Measurements from ENCODE around the gene ACOXL. TPM values are rescaled to one million over a fixed set of nuclear protein-coding genes. Genes with fewer than 3 reads are reported as not detected.

Gene ACOXL
- total RNA-seq, 1 donor from 2014 or later: not detected

GRCh38 chr2:110848071-110848470 is 115.7 kb downstream of the ACOXL start:
- Mint-ChIP-seq H3K36me3 (ENCODE audit: low read depth) (no peaks in the 10 kb centered on the region), H3K4me1 (peaks cover 40% of the 10 kb centered on the region), H3K27me3 (ENCODE audit: low read depth) (no peaks in the 10 kb centered on the region), H3K9me3 (no peaks in the 10 kb centered on the region), H3K27ac (ENCODE audit: unreplicated experiment) (no peak overlapping the region), H3K4me3 (no peak overlapping the region)
- no peak for DNase-seq (ENCODE audit: low read depth, low spot score)
- no peak for TF ChIP-seq CTCF (conservative IDR thresholded peaks at IDR 0.05)

- TF ChIP-seq CTCF (conservative IDR thresholded peaks at IDR 0.05): no peak
- Mint-ChIP-seq H3K36me3 (ENCODE audit: low read depth) (no peaks in the 10 kb centered on the region), H3K9me3 (no peaks in the 10 kb centered on the region), H3K27ac (ENCODE audit: unreplicated experiment) (no peak overlapping the region), H3K27me3 (ENCODE audit: low read depth) (no peaks in the 10 kb centered on the region), H3K4me1 (peaks cover 43% of the 10 kb centered on the region), H3K4me3 (no peak overlapping the region)
- no peak for DNase-seq (ENCODE audit: low read depth, low spot score)
Observed at GRCh38 chr2:110848519-110849030, 116.2 kb downstream of the ACOXL start.

- peaks cover 30% of the 10 kb centered on the region for H3K4me1 Mint-ChIP-seq
- no peak for DNase-seq (ENCODE audit: low read depth, low spot score)
- no peak overlapping the region for H3K4me3 Mint-ChIP-seq
- TF ChIP-seq CTCF (conservative IDR thresholded peaks at IDR 0.05): no peak
- no peak overlapping the region for H3K27ac Mint-ChIP-seq (ENCODE audit: unreplicated experiment)
- no peaks in the 10 kb centered on the region for H3K9me3 Mint-ChIP-seq
- H3K27me3 Mint-ChIP-seq (ENCODE audit: low read depth): no peaks in the 10 kb centered on the region
- H3K36me3 Mint-ChIP-seq (ENCODE audit: low read depth): no peaks in the 10 kb centered on the region
Observed at GRCh38 chr2:110851531-110851930, 119.2 kb downstream of the ACOXL start.

- TF ChIP-seq CTCF (conservative IDR thresholded peaks at IDR 0.05): no peak
- Mint-ChIP-seq H3K4me3 (no peak overlapping the region), H3K27me3 (ENCODE audit: low read depth) (no peaks in the 10 kb centered on the region), H3K9me3 (no peaks in the 10 kb centered on the region), H3K27ac (ENCODE audit: unreplicated experiment) (no peak overlapping the region), H3K4me1 (peaks cover 25% of the 10 kb centered on the region), H3K36me3 (ENCODE audit: low read depth) (no peaks in the 10 kb centered on the region)
- DNase-seq (ENCODE audit: low read depth, low spot score): no peak
Observed at GRCh38 chr2:110852051-110852450, 119.7 kb downstream of the ACOXL start.

GRCh38 chr2:110852541-110853263 is 120.3 kb downstream of the ACOXL start:
- H3K9me3 Mint-ChIP-seq: no peaks in the 10 kb centered on the region
- TF ChIP-seq CTCF (conservative IDR thresholded peaks at IDR 0.05): no peak
- H3K27ac Mint-ChIP-seq (ENCODE audit: unreplicated experiment): no peak overlapping the region
- no peak for DNase-seq (ENCODE audit: low read depth, low spot score)
- peaks cover 18% of the 10 kb centered on the region for H3K4me1 Mint-ChIP-seq
- H3K36me3 Mint-ChIP-seq (ENCODE audit: low read depth): no peaks in the 10 kb centered on the region
- H3K4me3 Mint-ChIP-seq: no peak overlapping the region
- H3K27me3 Mint-ChIP-seq (ENCODE audit: low read depth): no peaks in the 10 kb centered on the region

Measured in neural crest cell (in vitro differentiated cells).